Omental fat pad (tissue), 4 donors: ENCODE data around the gene EGLN2. TPM values are rescaled to one million over a fixed set of nuclear protein-coding genes. Genes with fewer than 3 reads are reported as not detected.

ENCODE experiments used
- ATAC-seq: fragments of 150-250 bp; one replicate; pipeline ENCODE4 v1.9.1; 2016; ENCODE audit warnings: mild to moderate bottlenecking, moderate library complexity; ENCODE audit not compliant: low FRiP score
- DNase-seq: peaks from one replicate; pipeline ENCODE4 v3.0.0-alpha.2; 2019; ENCODE audit warnings: low spot score
- total RNA-seq, 4 donors: library from RNA; depleted of rRNA; stranded (reverse); fragments of >200 nt; gene quantifications; one replicate each; pipeline ENCODE4 v1.1.0, GENCODE V29; 2016
- TF ChIP-seq, protein P1 (sequence below), 3 donors: fragments of 450-650 bp; IDR thresholded peaks; one replicate each; pipeline ENCODE4 v1.5.1; 2016 to 2017; ENCODE audit warnings: antibody characterized with exemption in 3 of 3, mild to moderate bottlenecking in 3 of 3, moderate library complexity in 2 of 3

Gene EGLN2
- total RNA-seq, 4 donors from 2014 or later = 91.6 to 107 (median 101) TPM

DNA sequence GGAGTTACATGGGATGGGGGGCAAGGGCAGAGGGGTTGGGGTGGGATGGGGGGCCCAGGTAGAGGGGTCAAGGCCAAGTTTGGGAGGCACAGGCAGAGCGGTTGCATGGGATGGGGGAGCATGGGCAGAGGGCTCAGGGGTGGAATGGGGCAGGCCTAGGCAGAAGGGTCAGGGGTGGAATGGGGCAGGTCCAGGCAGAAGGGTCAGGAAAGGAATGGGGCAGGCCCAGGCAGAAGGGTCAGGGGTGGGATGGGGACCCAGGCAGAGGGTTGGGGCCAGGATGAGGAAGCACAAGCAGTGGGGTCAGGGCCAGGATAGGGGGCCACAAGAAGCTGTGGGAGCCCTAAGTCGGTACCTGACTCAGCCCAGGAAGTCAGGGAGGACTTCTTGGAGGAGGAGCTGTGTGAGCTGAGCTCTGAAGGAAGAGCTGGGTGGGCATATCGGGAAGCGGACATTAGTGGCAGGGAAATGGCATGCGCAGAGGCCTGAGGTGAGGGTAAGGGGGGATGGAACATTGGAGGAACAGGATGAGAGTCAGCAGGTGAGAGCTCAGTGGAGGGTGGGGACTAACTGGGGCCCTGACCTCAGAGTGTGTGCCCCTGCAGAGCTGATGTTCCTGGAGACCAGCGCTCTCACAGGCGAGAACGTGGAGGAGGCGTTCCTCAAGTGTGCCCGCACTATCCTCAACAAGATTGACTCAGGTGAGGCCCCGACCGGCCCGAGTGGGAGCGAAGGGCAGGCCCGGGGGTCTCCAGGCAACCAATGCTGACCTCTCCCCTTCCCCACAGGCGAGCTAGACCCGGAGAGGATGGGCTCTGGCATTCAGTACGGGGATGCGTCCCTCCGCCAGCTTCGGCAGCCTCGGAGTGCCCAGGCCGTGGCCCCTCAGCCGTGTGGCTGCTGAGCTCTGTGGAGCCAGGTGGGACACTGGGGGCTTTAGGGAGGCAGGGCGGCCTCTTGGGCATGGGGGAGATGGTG is 12.6 kb upstream of the EGLN2 start:
- ATAC-seq (no peak), DNase-seq (no peak)
- TF ChIP-seq, protein P1, sequence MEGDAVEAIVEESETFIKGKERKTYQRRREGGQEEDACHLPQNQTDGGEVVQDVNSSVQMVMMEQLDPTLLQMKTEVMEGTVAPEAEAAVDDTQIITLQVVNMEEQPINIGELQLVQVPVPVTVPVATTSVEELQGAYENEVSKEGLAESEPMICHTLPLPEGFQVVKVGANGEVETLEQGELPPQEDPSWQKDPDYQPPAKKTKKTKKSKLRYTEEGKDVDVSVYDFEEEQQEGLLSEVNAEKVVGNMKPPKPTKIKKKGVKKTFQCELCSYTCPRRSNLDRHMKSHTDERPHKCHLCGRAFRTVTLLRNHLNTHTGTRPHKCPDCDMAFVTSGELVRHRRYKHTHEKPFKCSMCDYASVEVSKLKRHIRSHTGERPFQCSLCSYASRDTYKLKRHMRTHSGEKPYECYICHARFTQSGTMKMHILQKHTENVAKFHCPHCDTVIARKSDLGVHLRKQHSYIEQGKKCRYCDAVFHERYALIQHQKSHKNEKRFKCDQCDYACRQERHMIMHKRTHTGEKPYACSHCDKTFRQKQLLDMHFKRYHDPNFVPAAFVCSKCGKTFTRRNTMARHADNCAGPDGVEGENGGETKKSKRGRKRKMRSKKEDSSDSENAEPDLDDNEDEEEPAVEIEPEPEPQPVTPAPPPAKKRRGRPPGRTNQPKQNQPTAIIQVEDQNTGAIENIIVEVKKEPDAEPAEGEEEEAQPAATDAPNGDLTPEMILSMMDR (IDR thresholded peaks at IDR 0.05) = no peak

DNA sequence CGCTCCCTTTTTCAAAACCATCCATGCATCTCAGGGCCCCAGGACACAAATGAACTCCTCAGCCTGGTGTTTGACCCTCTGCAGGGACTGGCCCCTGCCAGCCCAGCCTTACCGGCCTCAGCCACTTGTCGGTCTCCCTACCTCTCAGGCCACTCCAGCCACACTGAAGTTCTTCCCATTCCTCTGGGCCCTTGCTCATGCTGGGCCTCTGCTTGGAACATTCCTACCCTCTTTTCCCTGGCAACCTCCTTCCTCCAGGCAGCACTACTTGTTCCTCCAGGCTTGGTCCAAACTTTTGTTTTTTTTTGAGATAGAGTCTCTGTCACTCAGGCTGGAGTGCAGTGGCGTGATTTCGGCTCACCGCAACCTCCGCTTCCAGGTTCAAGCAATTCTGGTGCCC is 7.6 kb upstream of the EGLN2 start:
- TF ChIP-seq, protein P1 (IDR thresholded peaks at IDR 0.05) = no peak
- DNase-seq = no peak
- ATAC-seq = no peak

DNA sequence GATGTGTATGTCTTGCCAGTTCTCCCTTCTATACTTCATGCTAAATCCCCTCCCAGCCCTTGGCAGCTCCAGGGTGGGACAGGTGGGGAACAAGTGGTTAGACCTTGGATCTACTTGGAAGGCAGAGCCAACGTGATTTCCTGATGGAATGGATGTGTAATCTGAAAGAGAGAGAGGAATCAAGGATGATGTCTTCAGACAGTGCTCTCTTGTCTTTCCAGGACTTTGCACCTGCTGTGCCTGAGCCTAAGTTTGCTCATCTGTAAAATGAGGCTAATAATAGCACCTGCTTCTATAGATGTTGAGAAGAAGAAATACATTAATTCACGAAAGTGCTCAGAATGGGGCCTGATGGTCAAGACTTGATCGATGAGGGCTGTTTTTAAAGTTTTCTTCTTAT is 7.0 kb upstream of the EGLN2 start:
- TF ChIP-seq, protein P1 (IDR thresholded peaks at IDR 0.05) = no peak
- ATAC-seq (no peak), DNase-seq (no peak)

DNA sequence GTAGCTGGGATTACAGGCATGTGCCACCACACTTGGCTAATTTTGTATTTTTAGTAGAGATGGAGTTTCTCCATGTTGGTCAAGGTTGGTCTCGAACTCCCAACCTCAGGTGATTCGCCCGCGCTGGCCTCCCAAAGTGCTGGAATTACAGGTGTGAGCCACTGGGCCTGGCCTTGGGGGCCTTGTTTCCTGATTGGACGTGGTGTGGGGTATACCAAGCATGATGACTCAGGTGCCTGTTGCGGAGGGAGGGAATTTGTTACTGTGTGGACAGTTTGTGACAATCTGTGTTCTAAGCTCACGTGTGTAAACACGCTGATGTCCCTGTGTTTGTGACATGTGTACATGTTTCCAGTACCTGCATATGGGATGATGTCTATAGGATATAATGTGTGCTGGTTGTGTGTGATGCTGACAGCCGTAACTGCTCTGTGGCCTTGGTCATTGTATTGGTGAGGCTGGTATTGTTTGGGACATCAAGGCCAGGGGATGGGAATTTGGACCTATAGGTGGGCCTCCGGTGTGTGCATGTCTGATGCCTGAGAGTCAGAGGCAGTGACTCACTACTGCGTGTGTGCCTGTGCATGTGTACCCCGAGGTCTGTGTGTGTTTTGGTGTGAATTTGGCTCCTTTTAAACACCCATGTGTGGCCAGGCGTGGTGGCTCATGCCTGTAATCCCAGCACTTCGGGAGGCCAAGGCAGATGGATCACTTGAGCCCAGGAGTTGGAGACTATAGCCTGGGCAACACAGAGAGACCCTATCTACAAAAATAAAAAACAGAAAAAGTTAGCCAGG is 1.6 kb upstream of the EGLN2 start:
- TF ChIP-seq, protein P1 (IDR thresholded peaks at IDR 0.05) = no peak
- ATAC-seq (no peak), DNase-seq (no peak)

DNA sequence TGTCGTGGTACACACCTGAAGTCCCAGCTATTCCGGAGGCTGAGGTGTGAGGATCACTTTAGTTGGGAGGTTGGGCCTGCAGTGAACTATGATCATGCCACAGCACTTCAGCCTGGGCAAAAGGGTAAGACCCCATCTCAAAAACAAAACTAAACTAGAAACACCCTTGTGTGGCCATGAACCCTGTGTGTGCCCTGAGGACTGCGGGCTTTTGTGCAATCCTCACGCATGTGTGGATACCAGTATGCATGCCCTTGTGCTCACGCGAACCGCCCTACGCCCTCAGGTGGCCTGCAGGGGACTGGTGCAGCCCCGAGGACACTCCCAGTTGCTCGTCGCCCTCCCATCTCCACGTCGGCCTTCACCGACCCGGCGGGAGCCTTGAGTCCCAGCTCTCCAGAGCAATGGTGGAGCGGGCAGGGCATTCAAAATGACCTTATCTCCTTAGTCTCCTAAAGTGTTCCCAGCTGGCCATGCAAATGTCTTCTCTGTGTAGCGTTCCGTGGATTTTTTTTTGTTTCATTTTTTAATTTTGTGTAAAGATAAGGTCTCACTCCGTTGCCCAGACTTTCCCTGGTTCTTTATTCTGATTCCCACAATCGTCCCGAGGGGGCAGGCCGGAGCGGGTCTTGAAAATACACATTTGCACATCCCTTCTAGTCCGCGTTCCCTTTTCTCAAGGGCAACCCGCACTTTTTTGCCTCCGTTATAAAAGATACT is 868 bp upstream of the EGLN2 start:
- TF ChIP-seq, protein P1 (IDR thresholded peaks at IDR 0.05) = no peak
- ATAC-seq = peak; percentile 32
- DNase-seq = no peak

DNA sequence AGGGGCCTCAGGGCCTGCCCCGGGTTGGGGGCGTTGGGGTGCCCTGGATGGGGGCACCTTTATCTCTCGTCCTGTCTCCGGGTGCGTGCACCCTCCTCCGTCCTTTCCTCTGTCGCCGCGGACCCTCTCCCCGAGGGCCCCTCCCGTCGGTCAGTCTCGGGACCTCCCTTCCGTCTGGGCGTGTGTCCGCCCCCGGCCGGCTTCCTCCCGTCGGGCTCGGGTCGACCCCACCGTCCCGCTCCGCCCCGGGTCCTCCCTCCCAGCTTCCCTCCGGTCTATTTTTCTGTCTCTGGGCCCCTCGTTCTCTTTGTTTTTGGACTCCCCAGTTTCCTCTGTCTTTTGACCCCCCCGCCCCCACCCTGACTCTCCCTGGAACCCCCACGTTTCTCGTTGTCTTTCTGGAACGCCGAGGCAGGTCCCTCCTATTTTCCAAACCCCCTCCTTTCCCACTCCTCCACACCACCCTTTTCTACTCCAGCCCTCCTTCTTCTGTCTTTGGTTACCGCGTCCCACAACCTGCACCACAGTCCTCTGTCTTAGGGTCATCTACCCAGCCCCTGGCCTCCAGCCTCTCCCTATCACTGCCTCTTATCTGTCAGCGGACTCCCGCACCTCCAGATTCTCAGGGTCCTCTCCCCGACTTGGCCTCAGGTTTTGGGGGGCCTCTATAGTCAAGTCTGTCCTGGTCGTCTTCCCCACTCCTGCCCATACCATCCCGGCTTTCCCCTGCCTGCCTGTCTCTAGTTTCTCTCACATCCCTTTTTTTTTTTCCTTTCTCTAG is 757 bp downstream of the EGLN2 start:
- TF ChIP-seq, protein P1 (IDR thresholded peaks at IDR 0.05) = no peak
- DNase-seq (no peak), ATAC-seq (peak; percentile 12)
